AG09309 (cell line): ENCODE results near the gene PKN1.

Experiments
- DNase-seq: peaks from one replicate; pipeline ENCODE4 v3.0.0-alpha.2; 2010; ENCODE audit warnings: low read depth
- H3K4me3 ChIP-seq: 2 replicates; pipeline ENCODE4 v1.5.1; 2011; ENCODE audit warnings: mild to moderate bottlenecking, low read depth, low read length, moderate library complexity; ENCODE audit not compliant: control insufficient read depth
- TF ChIP-seq, protein P1 (sequence below): IDR thresholded peaks from 2 replicates; pipeline ENCODE4 v1.5.1; 2011; ENCODE audit warnings: mild to moderate bottlenecking, low read depth, low read length, inconsistent platforms; ENCODE audit not compliant: insufficient read depth, control insufficient read depth; ENCODE audit errors: missing control alignments

Gene PKN1

DNA sequence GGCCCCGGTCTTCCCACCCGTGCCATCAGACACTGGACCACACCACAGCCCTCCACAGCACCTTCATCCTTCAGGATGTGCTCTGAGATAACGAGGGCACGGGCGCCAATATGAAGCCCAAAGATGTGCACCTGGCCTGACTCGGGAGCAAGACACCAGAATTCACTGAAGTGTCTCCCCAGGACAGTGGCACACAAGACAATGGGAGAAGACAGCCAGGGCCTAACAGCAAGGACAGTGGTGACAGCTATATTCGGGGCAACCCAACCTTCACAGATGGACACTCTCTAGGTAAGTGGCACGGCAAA lies 21.2 kb upstream of the PKN1 start:
- TF ChIP-seq, protein P1, sequence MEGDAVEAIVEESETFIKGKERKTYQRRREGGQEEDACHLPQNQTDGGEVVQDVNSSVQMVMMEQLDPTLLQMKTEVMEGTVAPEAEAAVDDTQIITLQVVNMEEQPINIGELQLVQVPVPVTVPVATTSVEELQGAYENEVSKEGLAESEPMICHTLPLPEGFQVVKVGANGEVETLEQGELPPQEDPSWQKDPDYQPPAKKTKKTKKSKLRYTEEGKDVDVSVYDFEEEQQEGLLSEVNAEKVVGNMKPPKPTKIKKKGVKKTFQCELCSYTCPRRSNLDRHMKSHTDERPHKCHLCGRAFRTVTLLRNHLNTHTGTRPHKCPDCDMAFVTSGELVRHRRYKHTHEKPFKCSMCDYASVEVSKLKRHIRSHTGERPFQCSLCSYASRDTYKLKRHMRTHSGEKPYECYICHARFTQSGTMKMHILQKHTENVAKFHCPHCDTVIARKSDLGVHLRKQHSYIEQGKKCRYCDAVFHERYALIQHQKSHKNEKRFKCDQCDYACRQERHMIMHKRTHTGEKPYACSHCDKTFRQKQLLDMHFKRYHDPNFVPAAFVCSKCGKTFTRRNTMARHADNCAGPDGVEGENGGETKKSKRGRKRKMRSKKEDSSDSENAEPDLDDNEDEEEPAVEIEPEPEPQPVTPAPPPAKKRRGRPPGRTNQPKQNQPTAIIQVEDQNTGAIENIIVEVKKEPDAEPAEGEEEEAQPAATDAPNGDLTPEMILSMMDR = no peak
- no peak overlapping the region for H3K4me3 ChIP-seq
- DNase-seq = no peak

DNA sequence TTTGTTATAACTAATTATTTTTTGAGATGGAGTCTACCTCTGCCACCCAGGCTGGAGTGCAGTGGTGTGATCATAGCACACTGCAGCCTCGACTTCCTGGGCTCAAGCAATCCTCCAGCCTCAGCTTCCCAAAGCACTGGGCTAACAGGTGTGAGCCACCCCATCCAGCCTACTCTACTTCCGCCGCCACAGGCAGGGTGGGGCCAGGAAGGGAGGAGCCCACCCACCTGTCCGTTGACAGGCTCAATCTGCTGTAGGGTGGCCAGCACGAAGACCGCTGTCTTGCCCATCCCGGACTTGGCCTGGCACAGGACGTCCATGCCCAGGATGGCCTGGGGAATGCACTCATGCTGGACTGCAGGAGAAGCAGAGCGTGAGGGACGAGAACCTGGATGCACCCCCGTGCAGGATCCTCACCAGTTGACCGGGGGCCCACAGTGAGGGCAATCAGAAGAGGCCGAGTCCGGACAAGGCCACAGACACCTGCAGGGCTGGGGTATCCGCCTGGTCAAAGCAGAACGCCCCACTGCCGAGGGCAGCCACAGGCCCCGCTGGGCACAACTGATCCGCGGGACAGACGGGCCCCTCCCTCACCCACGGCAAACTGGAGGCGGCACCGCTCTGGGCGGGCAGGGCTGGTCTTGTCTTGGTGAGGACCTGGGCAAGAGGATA lies 20.6 kb upstream of the PKN1 start:
- TF ChIP-seq, protein P1 = no peak

DNA sequence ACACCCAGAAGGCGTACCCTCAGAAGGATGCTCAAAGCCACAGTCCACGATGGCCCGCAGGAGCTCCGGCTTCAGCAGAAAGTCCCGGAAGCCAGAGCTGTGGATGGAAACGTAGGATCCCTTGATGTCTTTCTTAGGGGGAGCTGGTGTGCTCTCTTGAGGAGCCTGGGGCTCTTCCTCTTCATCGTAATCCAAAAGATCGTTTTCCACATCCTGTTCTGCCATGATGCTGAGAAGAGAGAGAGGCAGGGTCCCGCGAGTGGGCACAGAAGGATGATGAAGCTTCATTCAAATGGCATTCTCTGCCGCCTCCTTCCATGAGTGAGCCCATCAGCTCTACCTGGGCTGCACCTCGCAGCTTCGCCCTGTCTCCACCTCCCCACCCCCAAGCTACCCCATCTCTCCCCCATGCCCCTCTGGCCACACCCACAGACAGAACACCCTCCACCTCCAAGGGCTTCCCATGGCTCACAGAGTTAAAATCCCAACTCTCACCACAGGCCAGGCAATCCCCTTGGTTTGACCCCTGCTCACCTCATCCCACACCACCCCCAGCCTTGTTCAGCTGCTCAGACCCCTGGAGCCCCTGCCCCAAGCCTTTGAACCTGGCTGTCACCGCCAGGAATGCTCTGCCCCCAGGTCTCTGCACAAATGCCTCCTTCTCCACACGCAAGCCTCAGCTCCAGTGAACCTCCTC lies 20.0 kb upstream of the PKN1 start:
- TF ChIP-seq, protein P1 = no peak
- no peak for DNase-seq
- H3K4me3 ChIP-seq = no peak overlapping the region

More for the DNA sequence above, 20.6 kb upstream of the PKN1 start:
- no peak overlapping the region for H3K4me3 ChIP-seq
- no peak for DNase-seq

DNA sequence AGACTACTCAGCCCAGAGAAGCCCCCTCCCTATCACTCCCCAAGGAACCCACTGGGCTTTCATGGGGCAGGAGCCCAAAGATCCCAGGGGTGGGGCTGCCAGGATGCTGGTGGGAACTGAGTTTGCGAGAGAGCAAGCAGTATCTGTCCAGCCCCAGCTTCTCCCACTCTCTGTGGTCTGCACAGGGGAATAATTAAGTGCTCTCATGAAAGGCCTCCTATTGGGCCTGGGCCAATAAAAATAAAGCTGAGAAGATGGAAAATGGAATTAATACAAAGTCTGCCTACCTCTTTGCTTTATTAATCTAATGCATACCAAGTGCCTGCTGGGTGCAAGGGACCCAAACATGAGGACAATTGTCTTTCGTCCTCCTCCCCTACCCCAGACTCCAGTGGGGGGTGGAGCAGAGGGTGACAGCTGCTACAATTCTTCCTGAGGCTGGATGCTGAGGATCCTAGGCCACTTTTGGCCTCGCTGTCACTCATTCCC lies 19.4 kb upstream of the PKN1 start:
- TF ChIP-seq, protein P1 = no peak
- DNase-seq = no peak
- no peak overlapping the region for H3K4me3 ChIP-seq

DNA sequence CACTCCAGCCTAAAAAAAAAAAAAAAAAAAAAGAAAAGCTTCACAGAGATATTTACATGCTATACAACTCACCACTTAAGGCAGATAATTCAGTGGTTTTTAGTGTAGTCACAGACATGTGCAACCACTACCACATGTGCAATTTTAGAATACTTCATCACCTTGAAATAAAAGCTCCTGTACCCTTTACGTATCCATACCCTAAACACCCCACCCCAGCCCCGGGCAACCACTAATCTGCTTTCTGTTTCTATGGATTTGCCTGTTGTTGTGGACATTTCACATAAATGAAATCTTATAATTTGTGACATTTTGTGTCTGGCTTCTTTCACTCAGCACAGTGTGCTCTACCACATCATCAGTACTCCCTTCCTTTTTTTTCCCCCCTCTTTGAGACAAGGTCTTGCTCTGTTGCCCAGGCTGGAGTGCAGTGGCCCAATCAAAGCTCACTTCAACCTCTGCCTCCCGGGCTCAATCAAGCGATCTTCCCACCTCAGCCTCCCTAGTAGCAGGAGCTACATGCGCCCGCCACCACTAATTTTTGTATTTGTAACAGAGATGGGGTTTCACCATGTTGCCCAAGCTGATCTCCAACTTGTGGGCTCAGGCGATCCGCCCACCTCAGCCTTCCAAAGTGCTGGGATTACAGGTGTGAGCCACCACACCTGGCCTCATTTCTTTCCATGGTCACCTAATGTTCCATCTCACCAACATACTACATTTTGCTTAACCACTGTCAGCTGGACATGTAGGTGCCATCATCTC lies 18.0 kb upstream of the PKN1 start:
- H3K4me3 ChIP-seq = no peak overlapping the region
- TF ChIP-seq, protein P1 = no peak
- no peak for DNase-seq

DNA sequence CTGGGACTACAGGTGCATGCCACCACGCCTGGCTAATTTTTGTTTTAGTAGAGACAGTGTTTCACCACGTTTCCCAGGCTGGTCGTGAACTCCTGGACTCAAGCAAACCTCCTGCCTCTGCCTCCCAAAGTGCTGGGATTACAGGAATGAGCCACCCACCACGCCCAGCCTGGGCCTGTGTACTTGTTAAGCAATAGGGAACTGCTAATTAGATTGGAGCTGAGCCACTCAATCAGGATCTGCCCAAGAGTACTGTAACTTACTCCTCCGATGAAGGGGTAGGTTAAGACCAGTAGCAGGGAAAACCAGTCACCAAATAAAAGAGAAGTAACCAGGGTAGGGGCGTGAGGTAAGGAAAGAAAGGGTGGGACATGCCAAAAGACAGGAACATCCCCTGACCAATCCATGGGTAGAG lies 16.3 kb upstream of the PKN1 start:
- no peak overlapping the region for H3K4me3 ChIP-seq
- TF ChIP-seq, protein P1 = no peak
- no peak for DNase-seq
